ENCODE measurements around the gene NRXN2.
A peak's percentile ranks its signal among the peaks of the same experiment; 100 is the strongest.

The NRXN2 gene

GRCh38 chr11:64723117-64723906 lies at the start of gene NRXN2:
Gene NRXN2 (minus strand): TSS chr11:64723197. CDS start chr11:64713699, 9,498 bp downstream.
- peak; percentile 95 for DNase-seq

- no peak for DNase-seq
Measured at GRCh38 chr11:64772303-64773018, 49.5 kb upstream of the NRXN2 start.

- no peak for DNase-seq
Measured at GRCh38 chr11:64771861-64772260, 48.9 kb upstream of the NRXN2 start.

- DNase-seq, result peak; percentile 55
Measured at GRCh38 chr11:64770120-64770519, 47.1 kb upstream of the NRXN2 start.

- DNase-seq, result peak; percentile 45
Measured at GRCh38 chr11:64769283-64769682, 46.3 kb upstream of the NRXN2 start.

- peak; percentile 17 for DNase-seq
Measured at GRCh38 chr11:64768300-64768694, 45.3 kb upstream of the NRXN2 start.

- DNase-seq, result peak; percentile 91
Measured at GRCh38 chr11:64767344-64768299, 44.6 kb upstream of the NRXN2 start.

GRCh38 chr11:64766881-64767280 lies 43.9 kb upstream of the NRXN2 start:
- peak; percentile 57 for DNase-seq

- DNase-seq, result peak; percentile 65
Measured at GRCh38 chr11:64765851-64766665, 43.1 kb upstream of the NRXN2 start.

- peak; percentile 67 for DNase-seq
Measured at GRCh38 chr11:64765291-64765850, 42.4 kb upstream of the NRXN2 start.

- DNase-seq, result peak; percentile 49
Measured at GRCh38 chr11:64764753-64765152, 41.8 kb upstream of the NRXN2 start.

GRCh38 chr11:64764040-64764611 lies 41.1 kb upstream of the NRXN2 start:
- peak; percentile 82 for DNase-seq

GRCh38 chr11:64763526-64764039 lies 40.6 kb upstream of the NRXN2 start:
- DNase-seq, result peak; percentile 67

GRCh38 chr11:64762674-64763525 lies 39.9 kb upstream of the NRXN2 start:
- DNase-seq, result peak; percentile 65

- no peak for DNase-seq
Measured at GRCh38 chr11:64762277-64762673, 39.3 kb upstream of the NRXN2 start.

GRCh38 chr11:64760759-64761420 lies 37.9 kb upstream of the NRXN2 start:
- no peak for DNase-seq

- peak; percentile 62 for DNase-seq
Measured at GRCh38 chr11:64759722-64760719, 37.0 kb upstream of the NRXN2 start, which contains the start of gene PYGM. Gene PYGM (minus strand): TSS chr11:64759974. CDS start chr11:64759898, 76 bp downstream.

- peak; percentile 65 for DNase-seq
Measured at GRCh38 chr11:64759131-64759721, 36.2 kb upstream of the NRXN2 start.
